GM19023 (cell line): Measurements from ENCODE around the gene ZNF273.
"Not testable (repeated sequence)": the region's sequence is repeated elsewhere in the genome, so short reads cannot be mapped to it uniquely, and the experiment has no call there.

Experiments
- ATAC-seq: cut with Tn5 transposase; IDR thresholded peaks from one replicate; pipeline ENCODE4 v1.9.1; 2021; ENCODE audit warnings: mild to moderate bottlenecking, moderate library complexity; ENCODE audit not compliant: unreplicated experiment

The ZNF273 gene

DNA sequence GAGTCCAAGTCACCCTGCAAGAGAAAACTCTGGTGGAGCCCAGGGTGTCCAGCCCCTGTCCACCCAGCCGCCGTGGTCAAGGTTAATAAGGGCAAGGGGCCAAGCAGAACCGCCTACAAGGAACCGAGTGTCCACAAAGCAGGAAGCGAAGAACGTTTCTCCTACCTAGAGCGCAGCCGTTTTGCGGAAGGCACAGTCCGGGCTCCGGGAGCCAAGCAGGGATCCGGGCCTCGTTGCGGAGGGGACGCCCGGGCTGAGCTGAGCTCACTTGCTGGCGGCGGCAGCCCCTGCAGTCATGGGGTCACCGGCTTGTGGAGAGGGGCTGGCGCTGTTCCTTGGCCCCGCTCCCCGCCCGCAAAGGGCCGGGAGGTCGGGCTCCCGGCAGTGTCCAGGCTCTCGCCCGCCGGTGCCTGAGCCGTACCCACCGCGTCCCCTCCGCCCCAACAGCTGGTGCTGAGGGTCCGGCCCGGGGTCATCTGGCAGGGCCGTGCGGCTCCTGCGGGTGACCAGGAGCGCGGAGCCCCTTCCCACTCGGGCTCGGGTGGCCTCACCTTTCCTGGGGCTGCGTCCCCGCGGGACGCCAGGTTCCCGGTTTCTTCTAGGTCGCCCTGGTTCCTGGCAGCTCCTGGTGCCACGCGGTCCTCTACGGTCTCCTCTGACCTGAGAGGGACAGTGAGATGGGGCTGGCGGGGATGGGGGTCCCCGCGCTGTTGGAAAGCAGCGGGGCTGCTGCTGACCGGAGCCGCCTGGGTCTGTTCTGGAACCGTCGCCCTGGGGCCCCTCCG, 14.0 kb upstream of the ZNF273 start:
- no peak for ATAC-seq

DNA sequence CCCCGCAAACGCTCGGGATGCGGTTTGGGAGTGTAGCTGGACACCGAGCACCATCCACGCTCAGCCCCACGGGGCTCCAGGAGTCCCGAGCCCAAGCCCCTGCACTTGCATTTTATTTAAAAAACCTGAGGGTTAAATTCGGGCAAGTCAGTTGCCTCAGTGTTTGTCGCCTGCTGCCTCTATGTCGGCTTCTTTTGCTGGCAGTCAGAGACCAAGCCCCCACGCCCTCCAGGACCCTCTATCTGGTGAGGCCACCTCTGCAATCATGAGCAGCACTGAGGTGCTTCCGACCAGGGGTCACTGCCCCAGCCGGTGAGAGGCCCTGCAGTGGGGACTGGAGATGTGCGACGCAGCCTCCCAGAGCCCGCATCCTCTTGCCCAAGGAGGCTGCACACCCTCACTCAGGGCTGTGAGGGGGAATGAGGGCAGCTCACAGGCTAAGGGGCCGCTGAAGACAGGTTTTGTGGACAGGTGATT, 13.3 kb upstream of the ZNF273 start:
- no peak for ATAC-seq

DNA sequence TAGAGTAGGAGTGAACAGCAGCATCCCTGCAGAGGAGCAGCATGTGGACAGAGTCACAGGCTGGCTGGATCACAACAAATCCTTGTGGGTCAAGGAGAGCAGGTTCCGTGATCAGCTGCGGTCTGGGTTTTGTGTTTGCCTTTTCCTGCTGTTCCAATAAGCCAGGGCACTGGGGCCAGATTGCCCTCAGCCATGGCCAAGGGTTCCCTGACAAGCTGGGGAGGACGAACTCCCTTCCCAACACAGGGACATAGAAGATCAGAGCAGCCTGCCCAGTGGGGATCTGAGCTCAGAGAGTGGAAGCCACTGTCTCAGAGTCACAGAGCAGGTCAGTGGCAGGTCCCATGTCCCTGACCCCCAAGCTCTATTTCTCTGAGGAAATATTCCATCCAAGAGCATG, 12.8 kb upstream of the ZNF273 start:
- not testable (repeated sequence) for ATAC-seq

DNA sequence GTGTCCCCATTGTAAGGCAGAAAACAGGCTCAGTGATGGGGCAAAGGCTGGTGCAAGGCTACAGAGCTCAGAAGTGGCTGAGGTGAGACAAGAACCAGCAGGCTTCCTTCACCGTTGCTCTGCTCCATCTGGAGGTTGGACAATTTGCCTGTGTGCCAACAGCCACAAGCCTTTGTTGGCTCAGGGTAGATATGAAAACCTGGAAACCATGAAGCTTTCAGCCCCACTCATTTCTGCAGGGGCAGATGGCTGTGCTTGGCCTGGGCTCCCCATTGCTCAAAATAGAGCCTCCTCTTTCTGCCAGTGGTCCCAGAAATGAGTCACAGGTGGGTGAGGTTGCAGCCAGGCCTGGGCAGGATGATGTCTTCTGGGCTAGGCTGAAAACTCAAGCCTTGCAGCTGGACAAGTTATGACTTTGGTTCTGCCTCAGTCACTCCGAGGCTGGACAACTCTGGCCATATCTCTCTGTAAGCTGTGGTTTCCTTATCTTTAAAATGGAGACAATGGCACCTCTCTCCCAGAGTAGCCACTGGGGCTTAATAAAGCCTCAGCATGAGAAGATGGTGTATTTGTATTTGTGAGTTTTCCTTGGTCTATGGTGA, 12.2 kb upstream of the ZNF273 start:
- ATAC-seq: no peak

DNA sequence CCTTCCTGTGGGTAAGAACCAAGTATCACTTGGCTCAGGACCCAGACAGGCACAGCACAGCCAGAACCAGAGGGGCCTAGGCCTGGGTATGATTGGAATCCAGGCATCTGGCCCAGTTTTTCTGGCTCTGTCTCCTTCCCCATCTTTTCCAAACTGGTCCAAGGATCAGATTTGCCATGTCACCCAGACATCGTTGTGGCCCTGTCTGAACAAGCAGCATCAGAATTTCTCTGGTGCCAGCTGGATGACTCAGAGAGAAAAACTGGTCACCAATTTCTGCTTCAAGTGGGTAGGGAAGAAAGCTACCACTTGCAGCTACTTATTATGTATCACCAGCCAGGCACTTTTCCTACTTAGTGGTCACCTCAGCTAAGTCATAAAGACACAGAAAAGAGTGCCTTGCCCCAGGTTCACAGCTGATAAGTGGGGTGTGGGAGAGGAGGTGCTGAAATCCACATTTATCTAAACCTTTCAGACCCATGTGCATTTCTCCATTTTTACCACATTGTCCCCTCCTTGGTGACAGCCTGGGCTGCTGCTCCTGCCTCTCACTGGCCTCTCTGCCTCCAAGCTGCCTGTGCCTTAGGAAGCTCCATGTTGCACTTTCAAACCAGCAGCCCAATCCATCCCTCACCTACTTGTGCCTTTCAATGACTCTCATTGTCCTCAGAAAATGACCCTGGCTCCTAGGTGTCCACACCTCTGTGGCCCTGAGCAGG, 11.6 kb upstream of the ZNF273 start:
- not testable (repeated sequence) for ATAC-seq

DNA sequence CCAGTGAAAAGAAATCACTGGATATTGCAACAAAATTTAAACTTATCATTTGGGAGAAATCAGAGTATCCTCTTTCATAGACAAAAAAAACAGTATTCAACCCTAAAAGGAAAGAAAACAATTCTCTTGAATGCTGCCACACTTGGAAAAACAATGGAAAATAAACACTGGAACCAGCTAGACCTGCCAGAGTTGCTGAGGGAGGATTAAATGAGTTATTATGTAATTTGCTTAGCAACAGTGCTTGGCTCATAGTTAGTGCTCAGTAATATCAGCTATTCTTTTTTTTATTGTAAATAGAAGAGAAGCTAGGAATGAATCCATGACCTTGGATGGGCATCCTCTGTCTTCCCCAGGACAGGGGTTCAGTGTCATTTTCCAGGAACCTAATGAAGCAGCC, 11.0 kb upstream of the ZNF273 start:
- ATAC-seq: no peak

DNA sequence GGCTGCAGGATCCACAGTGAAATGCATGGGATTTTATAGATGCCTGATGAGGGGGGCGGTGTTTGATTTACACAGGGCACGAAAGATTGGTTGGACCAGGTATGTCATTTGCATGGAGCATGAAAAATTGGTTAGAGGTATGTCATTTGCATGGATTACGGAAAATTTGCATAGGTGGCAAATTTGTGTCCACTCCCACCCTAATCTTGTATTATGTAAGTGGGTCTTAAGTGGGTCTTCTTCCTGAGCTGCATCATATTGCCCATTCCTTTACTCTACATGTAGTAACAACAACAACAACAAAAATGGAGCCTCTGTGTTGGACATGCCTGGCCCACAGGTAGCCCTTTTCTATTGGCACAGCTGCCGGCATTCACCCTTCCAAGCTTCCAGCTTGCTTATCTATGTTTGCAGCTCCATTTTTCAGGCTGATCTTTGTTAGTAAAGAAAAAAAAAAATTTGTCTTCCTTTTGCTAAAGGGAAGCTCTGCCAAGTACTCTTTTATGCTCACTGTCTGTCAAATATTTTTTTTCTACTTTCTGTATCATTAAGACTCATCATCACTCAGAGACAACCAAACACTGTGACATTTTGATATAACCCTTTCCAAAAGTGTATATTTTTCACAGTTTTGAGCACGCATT, 10.3 kb upstream of the ZNF273 start:
- no peak for ATAC-seq

DNA sequence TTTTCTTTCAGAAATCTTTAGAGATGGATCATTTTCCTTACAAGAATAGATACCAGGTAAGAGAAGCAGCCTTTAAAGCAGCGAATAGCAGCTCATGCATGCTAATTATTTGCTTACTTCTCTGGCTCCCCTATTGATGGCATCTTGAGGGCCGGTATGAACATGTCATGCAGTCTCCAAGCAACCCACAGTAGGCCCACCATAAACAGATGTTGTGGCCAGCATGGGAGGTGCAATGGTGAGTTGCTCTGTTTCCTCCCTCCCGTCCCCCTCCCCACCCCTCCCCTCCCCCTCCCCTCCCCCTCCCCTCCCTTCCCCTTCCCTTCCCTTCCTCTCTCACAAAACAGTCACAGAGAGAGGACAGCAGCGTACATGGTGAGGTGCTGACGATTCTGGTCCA, 9.7 kb upstream of the ZNF273 start:
- ATAC-seq: no peak

DNA sequence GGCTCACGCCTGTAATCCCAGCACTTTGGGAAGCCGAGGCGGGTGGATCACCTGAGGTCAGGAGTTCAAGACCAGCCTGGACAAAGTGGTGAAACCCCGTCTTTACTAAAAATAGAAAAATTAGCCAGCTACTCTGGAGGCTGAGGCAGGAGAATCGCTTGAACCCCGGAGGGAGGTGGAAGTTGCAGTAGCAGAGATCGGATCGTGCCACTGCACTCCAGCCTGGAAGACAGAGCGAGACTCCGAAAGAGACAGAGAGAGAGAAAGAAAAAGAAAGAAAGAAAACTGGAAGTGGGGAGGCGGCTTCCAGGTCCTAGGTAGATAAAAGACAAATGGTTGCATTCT, 640 bp upstream of the ZNF273 start:
- not testable (repeated sequence) for ATAC-seq

DNA sequence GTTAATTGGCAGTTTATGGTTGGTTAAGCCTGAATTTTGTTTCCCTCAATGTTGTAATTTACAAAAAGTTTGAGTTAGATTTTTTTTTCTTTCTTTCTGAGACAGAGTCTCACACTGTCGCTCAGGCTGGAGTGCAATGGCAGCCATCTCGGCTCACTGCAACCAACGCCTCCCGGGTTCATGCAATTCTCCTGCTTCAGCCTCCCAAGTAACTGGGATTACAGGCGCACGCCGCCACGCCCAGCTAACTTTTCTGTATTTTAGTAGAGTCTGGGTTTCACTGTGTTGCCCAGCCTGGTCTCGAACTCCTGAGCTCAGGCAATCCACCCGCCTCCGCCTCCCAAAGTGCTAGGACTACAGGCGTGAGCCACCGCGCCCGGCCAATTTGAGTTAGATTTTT, 935 bp downstream of the ZNF273 start:
- ATAC-seq: no peak

DNA sequence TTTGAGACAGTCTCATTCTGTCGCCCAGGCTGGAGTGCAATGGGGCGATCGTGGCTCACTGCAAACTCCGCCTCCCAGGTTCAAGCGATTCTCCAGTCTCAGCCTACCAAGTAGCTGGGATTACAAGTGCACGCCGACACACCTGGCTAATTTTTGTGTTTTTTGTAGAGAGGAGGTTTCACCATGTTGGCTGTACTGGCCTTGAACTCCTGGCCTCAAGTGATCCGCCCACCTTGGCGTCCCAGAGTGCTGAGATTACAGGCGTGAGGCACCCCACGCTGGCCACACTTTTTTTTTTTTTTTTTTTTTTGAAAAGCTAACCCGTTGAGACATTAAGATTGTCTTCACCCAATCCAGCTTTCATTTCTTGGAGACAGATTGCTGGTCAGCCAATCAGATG, 2.1 kb downstream of the ZNF273 start:
- no peak for ATAC-seq

DNA sequence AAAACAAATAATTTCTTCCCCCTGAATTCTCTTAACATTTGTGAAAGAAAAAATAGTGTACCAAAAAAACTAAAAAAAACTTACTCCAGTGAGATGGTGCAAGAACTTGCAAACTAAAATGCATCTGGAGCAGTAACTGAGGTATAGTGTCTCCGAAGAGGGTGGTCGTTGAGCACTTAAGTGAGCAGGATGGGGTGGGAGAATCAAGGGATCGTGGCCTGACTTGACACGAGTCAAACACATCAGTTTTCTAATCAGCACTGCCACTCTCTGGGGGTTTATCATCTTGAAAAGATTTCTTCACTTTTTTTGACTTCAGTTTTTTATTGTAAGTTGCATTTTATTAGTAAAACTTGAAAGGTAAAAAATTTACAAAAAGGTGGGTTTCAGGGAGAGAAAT, 2.5 kb downstream of the ZNF273 start:
- no peak for ATAC-seq

DNA sequence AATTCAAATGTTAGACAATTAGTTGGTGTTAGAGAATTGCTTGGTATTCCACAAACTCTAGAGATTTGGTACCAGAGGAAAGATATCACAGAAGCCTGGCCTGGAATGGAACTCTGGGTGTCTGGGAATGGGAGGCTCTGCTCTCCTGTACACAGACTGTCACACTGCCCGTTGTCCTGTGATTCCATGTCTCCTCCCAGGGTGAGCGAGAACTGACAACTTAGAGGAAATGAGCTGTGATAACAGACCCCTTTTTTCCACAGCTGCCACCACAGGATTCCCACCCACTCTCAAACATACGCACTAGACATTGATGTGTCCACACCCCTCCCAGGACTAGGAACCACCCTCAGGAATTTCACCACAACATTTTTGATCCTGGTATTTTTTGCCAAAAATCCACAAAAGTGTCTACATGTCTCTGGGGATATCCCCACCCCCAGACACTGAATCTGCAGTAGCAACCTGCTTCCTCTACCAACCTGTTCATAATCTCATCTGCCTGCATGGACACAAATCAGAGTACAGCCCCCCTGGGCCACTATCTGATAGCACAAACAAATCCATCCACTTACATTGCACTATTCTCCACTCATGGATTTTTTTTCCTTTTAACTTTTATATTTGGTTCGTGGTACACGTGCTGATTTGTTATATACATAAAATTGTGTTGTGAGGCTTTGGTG, 4.7 kb downstream of the ZNF273 start:
- no peak for ATAC-seq

DNA sequence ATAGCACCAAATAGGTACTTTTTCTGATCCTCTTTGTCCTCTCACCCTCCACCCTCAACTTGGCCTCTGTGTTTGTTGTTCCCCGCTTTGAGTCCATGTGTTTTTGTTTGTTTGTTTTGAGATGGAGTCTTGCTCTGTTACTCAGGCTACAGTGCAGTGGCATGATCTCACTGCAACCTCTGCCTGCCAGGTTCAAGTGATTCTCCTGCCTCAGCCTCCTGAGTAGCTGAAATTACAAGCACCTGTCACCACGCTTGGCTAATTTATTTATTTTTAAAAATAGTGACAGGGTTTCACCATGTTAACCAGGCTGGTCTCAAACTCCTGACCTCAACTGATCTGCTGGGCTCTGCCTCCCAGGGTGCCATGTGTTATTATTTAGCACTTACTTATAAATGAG, 5.3 kb downstream of the ZNF273 start:
- ATAC-seq: no peak

DNA sequence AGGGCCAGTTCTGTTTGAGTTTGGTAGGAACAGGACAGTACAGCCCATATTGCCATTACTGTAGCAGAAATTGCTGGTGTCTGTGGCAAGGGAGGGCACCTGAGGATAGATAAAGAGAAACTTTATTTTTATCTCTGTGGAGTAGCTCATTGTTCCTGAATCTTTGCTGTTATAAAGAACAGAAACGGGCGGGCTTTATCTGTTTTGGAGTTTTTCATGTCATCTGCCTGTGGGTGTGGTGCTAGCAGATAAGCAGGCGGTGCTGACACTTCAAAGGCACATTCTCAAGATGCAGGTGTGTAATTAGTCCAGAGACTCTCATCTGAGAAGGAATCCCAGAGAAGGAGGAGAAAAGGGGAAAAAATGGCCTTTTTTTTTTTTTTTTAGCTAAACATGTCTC, 11.5 kb downstream of the ZNF273 start:
- no peak for ATAC-seq

DNA sequence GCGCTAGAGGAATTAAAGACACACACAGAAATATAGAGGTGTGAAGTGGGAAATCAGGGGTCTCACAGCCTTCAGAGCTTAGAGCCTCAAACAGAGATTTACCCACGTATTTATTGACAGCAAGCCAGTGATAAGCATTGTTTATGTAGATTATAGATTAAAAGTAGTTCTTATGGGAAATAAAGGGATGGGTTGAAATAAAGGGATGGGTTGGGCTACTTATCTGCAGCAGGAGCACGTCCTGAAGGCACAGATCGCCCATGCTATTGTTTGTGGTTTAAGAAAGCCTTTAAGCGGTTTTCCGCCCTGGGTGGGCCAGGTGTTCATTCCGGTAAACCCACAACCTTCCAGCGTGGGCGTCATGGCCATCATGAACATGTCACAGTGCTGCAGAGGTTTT, 12.2 kb downstream of the ZNF273 start:
- not testable (repeated sequence) for ATAC-seq

DNA sequence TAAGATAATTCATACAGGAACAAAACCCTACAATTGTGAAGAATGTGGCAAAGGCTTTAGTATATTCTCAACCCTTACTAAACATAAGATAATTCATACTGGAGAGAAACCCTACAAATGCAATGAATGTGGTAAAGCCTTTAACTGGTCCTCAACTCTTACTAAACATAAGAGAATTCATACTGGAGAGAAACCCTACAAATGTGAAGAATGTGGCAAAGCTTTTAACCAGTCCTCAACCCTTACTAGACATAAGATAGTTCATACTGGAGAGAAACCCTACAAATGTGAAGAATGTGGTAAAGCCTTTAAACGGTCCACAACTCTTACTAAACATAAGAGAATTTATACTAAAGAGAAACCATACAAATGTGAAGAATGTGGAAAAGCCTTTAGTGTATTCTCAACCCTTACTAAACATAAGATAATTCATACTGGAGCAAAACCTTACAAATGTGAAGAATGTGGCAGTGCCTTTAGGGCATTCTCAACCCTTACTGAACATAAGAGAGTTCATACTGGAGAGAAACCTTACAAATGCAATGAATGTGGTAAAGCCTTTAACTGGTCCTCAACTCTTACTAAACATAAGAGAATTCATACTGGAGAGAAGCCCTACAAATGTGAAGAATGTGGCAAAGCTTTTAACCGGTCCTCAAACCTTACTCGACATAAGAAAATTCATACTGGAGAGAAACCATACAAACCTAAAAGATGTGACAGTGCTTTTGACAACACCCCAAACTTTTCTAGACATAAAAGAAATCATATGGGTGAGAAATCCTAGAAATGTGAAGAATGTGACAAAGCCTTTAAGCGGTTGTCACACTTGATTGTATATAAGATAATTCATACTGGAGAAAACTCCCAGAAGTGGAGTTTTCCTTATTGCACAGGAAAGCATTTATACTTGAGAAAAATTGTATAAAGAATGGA, 25.4 kb downstream of the ZNF273 start:
- ATAC-seq: not testable (repeated sequence)

DNA sequence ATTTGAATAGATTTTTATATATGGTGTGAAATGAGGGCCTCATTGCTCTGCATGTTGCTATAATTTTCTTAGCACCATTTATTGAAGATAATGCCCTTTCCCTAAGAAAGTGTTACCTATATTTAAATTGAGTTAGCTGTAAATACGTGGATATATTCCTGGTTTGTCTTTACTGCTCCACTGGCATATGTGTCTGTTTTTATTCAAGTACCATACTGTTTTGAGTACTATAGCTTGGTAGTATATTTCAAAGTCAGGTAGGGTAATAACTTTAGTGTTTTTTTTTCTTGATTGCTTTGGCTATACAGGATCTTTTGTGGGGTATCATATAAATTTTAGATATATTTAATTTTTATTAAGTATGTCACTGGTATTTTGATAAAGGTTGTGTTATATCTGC, 31.4 kb downstream of the ZNF273 start:
- ATAC-seq: no peak

DNA sequence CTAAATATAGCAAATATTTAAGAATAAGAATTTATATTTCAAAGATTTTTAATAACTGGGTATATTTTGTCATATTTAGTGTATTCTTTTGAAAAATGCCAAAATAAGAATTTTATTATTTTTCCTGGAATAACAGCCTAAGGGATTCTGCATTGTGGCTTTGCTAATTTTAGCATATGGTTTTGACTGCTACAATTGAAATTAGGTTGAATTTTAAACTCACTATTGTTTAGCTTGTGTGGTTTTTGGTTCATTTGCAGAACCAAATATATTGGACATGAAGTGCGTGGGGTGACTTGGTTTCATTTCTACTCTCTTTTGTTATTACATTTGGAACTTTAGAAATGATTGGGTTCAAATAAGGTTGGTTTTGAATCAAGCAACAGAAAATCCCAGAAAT, 35.5 kb downstream of the ZNF273 start:
- no peak for ATAC-seq

DNA sequence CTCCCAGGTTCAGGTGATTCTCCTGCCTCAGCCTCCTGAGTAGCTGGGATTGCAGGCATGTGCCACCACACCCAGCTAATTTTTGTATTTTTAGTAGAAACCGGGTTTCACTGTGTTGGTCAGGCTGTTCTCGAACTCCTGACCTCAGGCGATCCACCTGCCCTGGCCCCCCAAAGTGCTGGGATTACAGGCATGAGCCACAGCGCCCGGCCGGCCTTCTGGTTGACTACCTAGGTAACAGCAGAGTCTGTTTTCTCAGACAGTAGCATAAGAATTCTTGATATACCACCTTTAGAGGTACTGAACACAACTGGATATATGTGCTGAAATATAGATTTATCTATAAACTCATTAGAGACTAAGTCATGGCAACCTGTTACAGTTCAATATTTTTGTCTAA, 36.9 kb downstream of the ZNF273 start:
- ATAC-seq: not testable (repeated sequence)
